HEK293 (cell line): ENCODE results near the gene DPP6.

Source experiments
- CTCF ChIA-PET: fragments of 350-600 bp; formaldehyde crosslinking; extraction: SDS; loops from one replicate; lab custom pipeline; 2021; ENCODE audit warnings: antibody characterized with exemption; lab: Yijun Ruan, JAX
- POLR2A ChIA-PET: fragments of 300-600 bp; formaldehyde crosslinking; extraction: SDS; loops from one replicate; lab custom pipeline; 2020; ENCODE audit warnings: antibody characterized with exemption, inconsistent platforms; lab: Yijun Ruan, JAX
- H3K27ac ChIP-seq: fragments of 200-500 bp; sonication (Bioruptor generic); 2 replicates; pipeline ENCODE4 v1.5.1; 2014; ENCODE audit warnings: low read depth, low read length, control low read depth, inconsistent platforms; ENCODE audit errors: extremely low read depth
- H3K36me3 ChIP-seq, 2 experiments: fragments of 200-500 bp in 1 of 2; sonication (Bioruptor generic) in 1 of 2; 1 replicate in 1 of 2; 2 replicates in 1 of 2; pipeline ENCODE4 v1.5.1; 2014 to 2017; ENCODE audit warnings: inconsistent platforms in 2 of 2, low read length in 2 of 2; ENCODE audit not compliant: control insufficient read depth in 2 of 2, insufficient read depth in 1 of 2
- H3K4me1 ChIP-seq: fragments of 200-500 bp; sonication (Bioruptor generic); 2 replicates; pipeline ENCODE4 v1.5.1; 2014; ENCODE audit warnings: mild to moderate bottlenecking, low read length, inconsistent platforms; ENCODE audit not compliant: control insufficient read depth, insufficient read depth
- H3K4me3 ChIP-seq: 2 replicates; pipeline ENCODE4 v1.5.1; 2011; ENCODE audit warnings: low read depth, mild to moderate bottlenecking, control low read depth, low read length, moderate library complexity
- H3K9me3 ChIP-seq: fragments of 200-500 bp; sonication (Bioruptor generic); 2 replicates; pipeline ENCODE4 v1.5.1; 2014; ENCODE audit warnings: low read depth, low read length, inconsistent platforms; ENCODE audit not compliant: control insufficient read depth, insufficient read depth
- BCL11A ChIP-seq: fragments of 450-650 bp; formaldehyde crosslinking; IDR thresholded peaks from 2 replicates; pipeline ENCODE4 v1.5.1; 2016; ENCODE audit warnings: low read depth, missing biosample characterization, missing genetic modification characterization
- MZF1 ChIP-seq: fragments of 450-650 bp; formaldehyde crosslinking; IDR thresholded peaks from 2 replicates; pipeline ENCODE4 v1.5.1; 2017; ENCODE audit warnings: missing biosample characterization, missing genetic modification characterization, borderline replicate concordance
- OVOL3 ChIP-seq: fragments of 450-650 bp; formaldehyde crosslinking; IDR thresholded peaks from 2 replicates; pipeline ENCODE4 v1.5.1; 2016; ENCODE audit warnings: missing biosample characterization, missing genetic modification characterization
- REST ChIP-seq: fragments of 450-650 bp; formaldehyde crosslinking; IDR thresholded peaks from 2 replicates; pipeline ENCODE4 v1.5.1; 2016; ENCODE audit warnings: missing biosample characterization, missing genetic modification characterization
- SP2 ChIP-seq: fragments of 450-650 bp; formaldehyde crosslinking; IDR thresholded peaks from 2 replicates; pipeline ENCODE4 v1.5.1; 2016; ENCODE audit warnings: missing biosample characterization, missing genetic modification characterization
- ZFP3 ChIP-seq: fragments of 450-650 bp; formaldehyde crosslinking; IDR thresholded peaks from 2 replicates; pipeline ENCODE4 v1.5.1; 2016; ENCODE audit warnings: low read depth, missing biosample characterization, missing genetic modification characterization
- ZNF157 ChIP-seq: fragments of 450-650 bp; formaldehyde crosslinking; IDR thresholded peaks from 2 replicates; pipeline ENCODE4 v1.5.1; 2016; ENCODE audit warnings: missing biosample characterization, missing genetic modification characterization
- ZNF16 ChIP-seq: fragments of 450-650 bp; formaldehyde crosslinking; IDR thresholded peaks from 2 replicates; pipeline ENCODE4 v1.5.1; 2016; ENCODE audit warnings: low read depth, missing biosample characterization, missing genetic modification characterization
- ZNF211 ChIP-seq: fragments of 450-650 bp; formaldehyde crosslinking; IDR thresholded peaks from 2 replicates; pipeline ENCODE4 v1.5.1; 2016; ENCODE audit warnings: low read depth, missing biosample characterization, missing genetic modification characterization
- ZNF48 ChIP-seq: fragments of 450-650 bp; formaldehyde crosslinking; IDR thresholded peaks from 2 replicates; pipeline ENCODE4 v1.5.1; 2016; ENCODE audit warnings: missing biosample characterization, missing genetic modification characterization
- ZNF513 ChIP-seq: fragments of 450-650 bp; IDR thresholded peaks from 2 replicates; pipeline ENCODE4 v1.5.1; 2018; ENCODE audit warnings: missing biosample characterization, missing genetic modification characterization
- ZNF548 ChIP-seq: fragments of 450-650 bp; formaldehyde crosslinking; IDR thresholded peaks from 2 replicates; pipeline ENCODE4 v1.5.1; 2016; ENCODE audit warnings: missing biosample characterization, missing genetic modification characterization
- ZNF549 ChIP-seq: fragments of 450-650 bp; IDR thresholded peaks from 2 replicates; pipeline ENCODE4 v1.5.1; 2018; ENCODE audit warnings: missing biosample characterization, missing genetic modification characterization, mild to moderate bottlenecking, inconsistent platforms, moderate library complexity
- ZNF626 ChIP-seq: fragments of 450-650 bp; sonication (Bioruptor Pico); formaldehyde crosslinking; IDR thresholded peaks from 2 replicates; pipeline ENCODE4 v1.5.1; 2018; ENCODE audit warnings: missing biosample characterization, missing genetic modification characterization, inconsistent platforms
- ZNF658 ChIP-seq: fragments of 450-650 bp; formaldehyde crosslinking; IDR thresholded peaks from 2 replicates; pipeline ENCODE4; 2016; ENCODE audit warnings: missing biosample characterization, missing genetic modification characterization
- ZNF670 ChIP-seq: fragments of 450-650 bp; formaldehyde crosslinking; IDR thresholded peaks from 2 replicates; pipeline ENCODE4 v1.5.1; 2016; ENCODE audit warnings: missing biosample characterization, missing genetic modification characterization, low read depth
- ZNF843 ChIP-seq: fragments of 450-650 bp; formaldehyde crosslinking; IDR thresholded peaks from 2 replicates; pipeline ENCODE4 v1.5.1; 2016; ENCODE audit warnings: missing biosample characterization, missing genetic modification characterization
- ZSCAN18 ChIP-seq: fragments of 450-650 bp; formaldehyde crosslinking; IDR thresholded peaks from 2 replicates; pipeline ENCODE4 v1.5.1; 2016; ENCODE audit warnings: missing biosample characterization, missing genetic modification characterization

Gene DPP6

GRCh38 chr7:154696556-154696955 lies 644.4 kb downstream of the DPP6 start:
- no peak overlapping the region for H3K4me3 ChIP-seq

GRCh38 chr7:154698726-154699291 lies 646.6 kb downstream of the DPP6 start:
- Histone ChIP-seq H3K36me3 (no peaks in the 10 kb centered on the region), H3K9me3 (no peaks in the 10 kb centered on the region), H3K4me1 (no peaks in the 10 kb centered on the region), H3K27ac (no peak overlapping the region), H3K4me3 (no peak overlapping the region)
- TF ChIP-seq REST = no peak
- POLR2A ChIA-PET = no interaction called here
- CTCF ChIA-PET = interaction anchor here (0.5 to 1.5 kb wide), 11 partner anchors 10 to 1793 kb away, joined by 3 to 5 read pairs (median 3); no protein-coding TSS in a partner anchor

More at GRCh38 chr7:154696556-154696955, 644.4 kb downstream of the DPP6 start:
- ChIA-PET POLR2A (no interaction called here), CTCF (no interaction called here)
- TF ChIP-seq BCL11A (tag by site-specific recombination) = no peak
- TF ChIP-seq ZNF548 = no peak
- TF ChIP-seq ZNF16 (tag by site-specific recombination) = no peak
- TF ChIP-seq ZNF626 (tag by site-specific recombination) = no peak
- no peak for TF ChIP-seq ZNF48 (tag by site-specific recombination)
- TF ChIP-seq ZNF549 (tag by site-specific recombination) = no peak
- TF ChIP-seq ZFP3 = no peak
- TF ChIP-seq ZNF658 = no peak
- no peak for TF ChIP-seq ZNF513 (tag by site-specific recombination)
- TF ChIP-seq SP2 (tag by site-specific recombination) = no peak
- TF ChIP-seq ZNF211 (tag by site-specific recombination) = no peak
- no peak for TF ChIP-seq ZSCAN18 (tag by site-specific recombination)
- TF ChIP-seq ZNF157 (tag by site-specific recombination) = no peak
- no peak for TF ChIP-seq ZNF670 (tag by site-specific recombination)
- TF ChIP-seq MZF1 (tag by site-specific recombination) = no peak
- no peak for TF ChIP-seq OVOL3 (tag by site-specific recombination)
- TF ChIP-seq REST = no peak
- TF ChIP-seq ZNF843 = no peak
- H3K27ac ChIP-seq = no peak overlapping the region
- H3K4me1 ChIP-seq = no peaks in the 10 kb centered on the region
- H3K36me3 ChIP-seq = no peaks in the 10 kb centered on the region
- no peaks in the 10 kb centered on the region for H3K9me3 ChIP-seq
